Liver (tissue), 9 donors: ENCODE results near the gene SLC39A10. TPM values are rescaled to one million over a fixed set of nuclear protein-coding genes. Genes with fewer than 3 reads are reported as not detected.
A peak's percentile ranks its signal among the peaks of the same experiment; 100 is the strongest.
"Not testable (repeated sequence)": the region's sequence is repeated elsewhere in the genome, so short reads cannot be mapped to it uniquely, and the experiment has no call there.

Experiments
- DNase-seq: peaks from one replicate; pipeline ENCODE4 v3.0.0-alpha.2; 2017; ENCODE audit warnings: low spot score
- H3K27ac ChIP-seq, 2 donors: one replicate each; pipeline ENCODE4 v1.7.0; 2013; ENCODE audit warnings: inconsistent platforms in 2 of 2, low read length in 2 of 2, control low read depth in 1 of 2, low read depth in 1 of 2, mild to moderate bottlenecking in 1 of 2
- H3K27me3 ChIP-seq, 4 donors: one replicate each; pipeline versions ENCODE4 v1.6.1 to v1.7.0; 2013; ENCODE audit warnings: low read length in 3 of 4, inconsistent platforms in 1 of 4, mild to moderate bottlenecking in 1 of 4, moderate library complexity in 1 of 4; ENCODE audit not compliant: control insufficient read depth in 4 of 4, insufficient read depth in 4 of 4
- H3K36me3 ChIP-seq, 4 donors: one replicate each; pipeline versions ENCODE4 v1.6.1 to v1.7.0; 2013; ENCODE audit warnings: low read length in 3 of 4, mild to moderate bottlenecking in 3 of 4, low read depth in 1 of 4, moderate library complexity in 1 of 4; ENCODE audit not compliant: control insufficient read depth in 4 of 4, insufficient read depth in 3 of 4
- H3K4me1 ChIP-seq, 4 donors: one replicate each; pipeline versions ENCODE4 v1.6.1 to v1.7.0; 2013; ENCODE audit warnings: low read length in 3 of 4, mild to moderate bottlenecking in 3 of 4, moderate library complexity in 1 of 4; ENCODE audit not compliant: control insufficient read depth in 4 of 4, insufficient read depth in 4 of 4
- H3K4me3 ChIP-seq, 3 donors: one replicate each; pipeline versions ENCODE4 v1.6.1 to v1.7.0; 2013; ENCODE audit warnings: low read length in 3 of 3, control low read depth in 1 of 3, low read depth in 1 of 3, mild to moderate bottlenecking in 1 of 3
- H3K9ac ChIP-seq, 2 donors: one replicate each; pipeline ENCODE4 v1.7.0; 2013; ENCODE audit warnings: low read length in 2 of 2, mild to moderate bottlenecking in 2 of 2, moderate library complexity in 2 of 2, control low read depth in 1 of 2, low read depth in 1 of 2
- H3K9me3 ChIP-seq, 4 donors: one replicate each; pipeline versions ENCODE4 v1.6.1 to v1.7.0; 2013; ENCODE audit warnings: low read length in 3 of 4; ENCODE audit not compliant: control insufficient read depth in 4 of 4
- CTCF ChIP-seq: fragments of 150-350 bp; IDR thresholded peaks from 2 replicates; pipeline ENCODE4 v1.5.1; 2017; ENCODE audit warnings: improper control_type of control experiment, low read depth, low read length; ENCODE audit not compliant: missing input control
- EGR1 ChIP-seq, 2 donors: IDR thresholded peaks; 2 replicates each; pipeline ENCODE4 v1.6.1; 2016 to 2018; ENCODE audit warnings: antibody characterized with exemption in 2 of 2, low read depth in 2 of 2
- FOXA2 ChIP-seq: IDR thresholded peaks from 2 replicates; pipeline ENCODE4 v1.6.1; 2016; ENCODE audit warnings: antibody characterized with exemption
- GABPA ChIP-seq, 2 donors: IDR thresholded peaks in 1 of 2; conservative IDR thresholded peaks in 1 of 2; 2 replicates each; pipeline ENCODE4 v1.6.1; 2016; ENCODE audit warnings: antibody characterized with exemption in 2 of 2, mild to moderate bottlenecking in 1 of 2, moderate library complexity in 1 of 2
- HNF4G ChIP-seq: IDR thresholded peaks from 2 replicates; pipeline ENCODE4 v1.6.1; 2016; ENCODE audit warnings: antibody characterized with exemption
- MAX ChIP-seq: IDR thresholded peaks from 2 replicates; pipeline ENCODE4 v1.6.1; 2016; ENCODE audit warnings: antibody characterized with exemption
- NR2F2 ChIP-seq: IDR thresholded peaks from 2 replicates; pipeline ENCODE4 v1.6.1; 2016; ENCODE audit warnings: antibody characterized with exemption
- REST ChIP-seq: IDR thresholded peaks from 2 replicates; pipeline ENCODE4 v1.6.1; 2016; ENCODE audit warnings: antibody characterized with exemption, mild to moderate bottlenecking
- RXRA ChIP-seq, 2 donors: IDR thresholded peaks; 2 replicates each; pipeline ENCODE4 v1.6.1; 2017 to 2018; ENCODE audit warnings: antibody characterized with exemption in 2 of 2, mild to moderate bottlenecking in 1 of 2
- SP1 ChIP-seq: IDR thresholded peaks from 2 replicates; pipeline ENCODE4 v1.6.1; 2018; ENCODE audit warnings: antibody characterized with exemption, mild to moderate bottlenecking
- YY1 ChIP-seq: IDR thresholded peaks from 2 replicates; pipeline ENCODE4 v1.6.1; 2016; ENCODE audit warnings: antibody characterized with exemption, mild to moderate bottlenecking
- WGBS: extraction: QIAGEN DNeasy Blood & Tissue Kit; methylation state at CpG from one replicate; pipeline ENCODE4 v1.1.7; 2013; 5-methylcytosine and 5-hydroxymethylcytosine counted together
- polyA plus RNA-seq, 2 donors: library from polyadenylated mRNA; stranded (reverse) in 1 of 2; unstranded in 1 of 2; fragments of 200-250 nt in 1 of 2; fragments of >200 nt in 1 of 2; fragmentation: Nextera tagmentation in 1 of 2; extraction: Ambion mirVana in 1 of 2; gene quantifications; one replicate each; pipeline versions ENCODE4 v1.2.1 to v1.2.3, GENCODE V29; 2013 to 2015
- total RNA-seq, 2 donors: library from RNA; depleted of rRNA; stranded (reverse); fragments of >200 nt; gene quantifications; one replicate each; pipeline ENCODE4 v1.2.3, GENCODE V29; 2014
- donor health status: healthy.
- donor health status: healthy.
- donor health status: healthy.
- donor health status: healthy.
- donor health status: healthy.

The SLC39A10 gene
- total and polyA plus RNA-seq, 4 donors = 0.98 to 7.5 (median 3.4) TPM

GRCh38 chr2:195642679-195643068 lies 14.4 kb upstream of the SLC39A10 start:
- Histone ChIP-seq H3K4me1 (peaks cover 0 to 10% (median 4%) of the 10 kb centered on the region in 4 donors), H3K4me3 (no peak overlapping the region), H3K9ac (no peak overlapping the region), H3K27me3 (no peaks in the 10 kb centered on the region), H3K36me3 (no peaks in the 10 kb centered on the region), H3K27ac (no peak overlapping the region), H3K9me3 (no peaks in the 10 kb centered on the region)
- no peak for TF ChIP-seq EGR1 (IDR thresholded peaks at IDR 0.05; ENCODE audit: low read depth in 2 of 2)
- no peak for TF ChIP-seq NR2F2
- TF ChIP-seq RXRA (IDR thresholded peaks at IDR 0.05) = no peak
- no peak for TF ChIP-seq MAX
- TF ChIP-seq FOXA2 = no peak
- no peak for TF ChIP-seq HNF4G
- no peak for TF ChIP-seq GABPA (IDR thresholded peaks at IDR 0.05 in 1 of 2, conservative IDR thresholded peaks at IDR 0.05 in 1 of 2)
- no peak for TF ChIP-seq REST
- WGBS = 61% methylated on average over 1 of the region's 1 CpG
- DNase-seq = no peak

GRCh38 chr2:195644708-195645107 lies 12.3 kb upstream of the SLC39A10 start:
- not testable (repeated sequence) for H3K4me3 ChIP-seq, H3K9ac ChIP-seq, H3K27me3 ChIP-seq, H3K4me1 ChIP-seq, DNase-seq, H3K27ac ChIP-seq, H3K36me3 ChIP-seq, H3K9me3 ChIP-seq
- WGBS = 91% methylated on average over 9 of the region's 9 CpGs

GRCh38 chr2:195645413-195645812 lies 11.6 kb upstream of the SLC39A10 start:
- H3K4me1 ChIP-seq = peaks cover 0 to 10% (median 4%) of the 10 kb centered on the region in 4 donors
- no peak overlapping the region for H3K4me3 ChIP-seq
- no peak for DNase-seq
- TF ChIP-seq RXRA (IDR thresholded peaks at IDR 0.05) (peak in 1 of 2 donors; percentile 45), YY1 (peak; percentile 56), CTCF (no peak), SP1 (peak; percentile 50)
- H3K27me3 ChIP-seq = no peaks in the 10 kb centered on the region
- no peaks in the 10 kb centered on the region for H3K36me3 ChIP-seq
- peak overlapping the region in 1 of 2 donors; percentile 64 for H3K9ac ChIP-seq
- H3K9me3 ChIP-seq = no peaks in the 10 kb centered on the region
- H3K27ac ChIP-seq = peak overlapping the region in 1 of 2 donors; percentile 25
- WGBS = 30% methylated on average over 2 of the region's 2 CpGs
